ENCODE data around the gene SCAMP4. TPM values are rescaled to one million over a fixed set of nuclear protein-coding genes. Genes with fewer than 3 reads are reported as not detected.
A peak's percentile ranks its signal among the peaks of the same experiment; 100 is the strongest.

SCAMP4 gene
- total and polyA plus RNA-seq, 9 of the 15 experiments (the other 6 are each of a cell fraction or from before 2014, with no cell fraction given): 0.81 to 45.9 (median 12.8) TPM

DNA sequence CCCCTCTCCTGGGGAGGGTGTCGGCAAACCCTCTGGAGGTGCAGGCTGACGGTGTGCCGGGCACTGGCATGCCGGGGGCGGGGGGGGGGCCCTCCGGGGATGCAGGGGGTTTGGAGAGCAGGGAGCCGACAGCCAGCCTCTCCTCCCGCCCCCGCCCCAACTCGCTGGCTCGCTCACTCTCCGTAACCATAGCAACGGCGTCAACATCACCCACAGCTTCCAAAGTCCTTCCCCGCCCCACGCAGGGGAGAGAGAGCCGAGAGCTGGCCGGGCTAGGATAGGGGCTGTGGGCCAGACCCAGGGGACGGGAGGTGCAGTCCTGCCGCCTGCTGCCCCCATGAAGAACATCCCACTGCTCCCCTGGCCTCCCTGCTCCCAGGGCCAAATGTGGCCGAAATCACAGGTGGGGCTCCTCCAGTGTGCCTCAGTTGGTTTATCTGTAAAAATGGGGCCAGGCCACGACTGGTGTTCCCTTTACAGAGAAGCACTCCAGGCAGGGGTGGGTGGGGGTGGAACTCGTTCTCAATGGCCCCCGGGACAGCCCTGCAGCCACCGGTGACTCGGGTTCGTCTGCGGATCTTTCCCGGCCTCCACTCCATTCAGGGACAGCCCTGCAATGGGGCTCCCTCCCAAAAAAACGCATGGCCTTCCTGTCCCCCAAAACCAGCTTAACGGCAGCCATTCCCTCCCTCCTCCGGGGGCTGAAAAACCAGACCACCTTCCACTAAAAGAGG is 45.0 kb upstream of the SCAMP4 start (continued):
- TF ChIP-seq, protein P1, sequence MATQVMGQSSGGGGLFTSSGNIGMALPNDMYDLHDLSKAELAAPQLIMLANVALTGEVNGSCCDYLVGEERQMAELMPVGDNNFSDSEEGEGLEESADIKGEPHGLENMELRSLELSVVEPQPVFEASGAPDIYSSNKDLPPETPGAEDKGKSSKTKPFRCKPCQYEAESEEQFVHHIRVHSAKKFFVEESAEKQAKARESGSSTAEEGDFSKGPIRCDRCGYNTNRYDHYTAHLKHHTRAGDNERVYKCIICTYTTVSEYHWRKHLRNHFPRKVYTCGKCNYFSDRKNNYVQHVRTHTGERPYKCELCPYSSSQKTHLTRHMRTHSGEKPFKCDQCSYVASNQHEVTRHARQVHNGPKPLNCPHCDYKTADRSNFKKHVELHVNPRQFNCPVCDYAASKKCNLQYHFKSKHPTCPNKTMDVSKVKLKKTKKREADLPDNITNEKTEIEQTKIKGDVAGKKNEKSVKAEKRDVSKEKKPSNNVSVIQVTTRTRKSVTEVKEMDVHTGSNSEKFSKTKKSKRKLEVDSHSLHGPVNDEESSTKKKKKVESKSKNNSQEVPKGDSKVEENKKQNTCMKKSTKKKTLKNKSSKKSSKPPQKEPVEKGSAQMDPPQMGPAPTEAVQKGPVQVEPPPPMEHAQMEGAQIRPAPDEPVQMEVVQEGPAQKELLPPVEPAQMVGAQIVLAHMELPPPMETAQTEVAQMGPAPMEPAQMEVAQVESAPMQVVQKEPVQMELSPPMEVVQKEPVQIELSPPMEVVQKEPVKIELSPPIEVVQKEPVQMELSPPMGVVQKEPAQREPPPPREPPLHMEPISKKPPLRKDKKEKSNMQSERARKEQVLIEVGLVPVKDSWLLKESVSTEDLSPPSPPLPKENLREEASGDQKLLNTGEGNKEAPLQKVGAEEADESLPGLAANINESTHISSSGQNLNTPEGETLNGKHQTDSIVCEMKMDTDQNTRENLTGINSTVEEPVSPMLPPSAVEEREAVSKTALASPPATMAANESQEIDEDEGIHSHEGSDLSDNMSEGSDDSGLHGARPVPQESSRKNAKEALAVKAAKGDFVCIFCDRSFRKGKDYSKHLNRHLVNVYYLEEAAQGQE (IDR thresholded peaks at IDR 0.05; ENCODE audit: borderline replicate concordance): no peak
- TF ChIP-seq, protein P1 (CRISPR knock-in tag; IDR thresholded peaks at IDR 0.05; ENCODE audit: low read depth): no peak
- no peak for TF ChIP-seq RBM22 (IDR thresholded peaks at IDR 0.05; ENCODE audit: low read depth, low read length, poor library complexity, severe bottlenecking)
- TF ChIP-seq NRF1 (conservative IDR thresholded peaks at IDR 0.05 in 1 of 2, IDR thresholded peaks at IDR 0.05 in 1 of 2): no peak; a peak in 1 of 4 replicates
- TF ChIP-seq, protein P2, sequence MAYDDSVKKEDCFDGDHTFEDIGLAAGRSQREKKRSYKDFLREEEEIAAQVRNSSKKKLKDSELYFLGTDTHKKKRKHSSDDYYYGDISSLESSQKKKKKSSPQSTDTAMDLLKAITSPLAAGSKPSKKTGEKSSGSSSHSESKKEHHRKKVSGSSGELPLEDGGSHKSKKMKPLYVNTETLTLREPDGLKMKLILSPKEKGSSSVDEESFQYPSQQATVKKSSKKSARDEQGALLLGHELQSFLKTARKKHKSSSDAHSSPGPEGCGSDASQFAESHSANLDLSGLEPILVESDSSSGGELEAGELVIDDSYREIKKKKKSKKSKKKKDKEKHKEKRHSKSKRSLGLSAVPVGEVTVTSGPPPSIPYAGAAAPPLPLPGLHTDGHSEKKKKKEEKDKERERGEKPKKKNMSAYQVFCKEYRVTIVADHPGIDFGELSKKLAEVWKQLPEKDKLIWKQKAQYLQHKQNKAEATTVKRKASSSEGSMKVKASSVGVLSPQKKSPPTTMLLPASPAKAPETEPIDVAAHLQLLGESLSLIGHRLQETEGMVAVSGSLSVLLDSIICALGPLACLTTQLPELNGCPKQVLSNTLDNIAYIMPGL (CRISPR knock-in tag; IDR thresholded peaks at IDR 0.05): no peak
- TF ChIP-seq, protein P3, sequence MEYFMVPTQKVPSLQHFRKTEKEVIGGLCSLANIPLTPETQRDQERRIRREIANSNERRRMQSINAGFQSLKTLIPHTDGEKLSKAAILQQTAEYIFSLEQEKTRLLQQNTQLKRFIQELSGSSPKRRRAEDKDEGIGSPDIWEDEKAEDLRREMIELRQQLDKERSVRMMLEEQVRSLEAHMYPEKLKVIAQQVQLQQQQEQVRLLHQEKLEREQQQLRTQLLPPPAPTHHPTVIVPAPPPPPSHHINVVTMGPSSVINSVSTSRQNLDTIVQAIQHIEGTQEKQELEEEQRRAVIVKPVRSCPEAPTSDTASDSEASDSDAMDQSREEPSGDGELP (CRISPR knock-in tag; IDR thresholded peaks at IDR 0.05; ENCODE audit: borderline replicate concordance): peak; percentile 30; the same call in 1 of the 2 replicates
- TF ChIP-seq RBM15 (IDR thresholded peaks at IDR 0.05; ENCODE audit: insufficient read depth, low read length): no peak
- TF ChIP-seq GTF2A2 (tag; IDR thresholded peaks at IDR 0.05): no peak
- TF ChIP-seq, protein P4, sequence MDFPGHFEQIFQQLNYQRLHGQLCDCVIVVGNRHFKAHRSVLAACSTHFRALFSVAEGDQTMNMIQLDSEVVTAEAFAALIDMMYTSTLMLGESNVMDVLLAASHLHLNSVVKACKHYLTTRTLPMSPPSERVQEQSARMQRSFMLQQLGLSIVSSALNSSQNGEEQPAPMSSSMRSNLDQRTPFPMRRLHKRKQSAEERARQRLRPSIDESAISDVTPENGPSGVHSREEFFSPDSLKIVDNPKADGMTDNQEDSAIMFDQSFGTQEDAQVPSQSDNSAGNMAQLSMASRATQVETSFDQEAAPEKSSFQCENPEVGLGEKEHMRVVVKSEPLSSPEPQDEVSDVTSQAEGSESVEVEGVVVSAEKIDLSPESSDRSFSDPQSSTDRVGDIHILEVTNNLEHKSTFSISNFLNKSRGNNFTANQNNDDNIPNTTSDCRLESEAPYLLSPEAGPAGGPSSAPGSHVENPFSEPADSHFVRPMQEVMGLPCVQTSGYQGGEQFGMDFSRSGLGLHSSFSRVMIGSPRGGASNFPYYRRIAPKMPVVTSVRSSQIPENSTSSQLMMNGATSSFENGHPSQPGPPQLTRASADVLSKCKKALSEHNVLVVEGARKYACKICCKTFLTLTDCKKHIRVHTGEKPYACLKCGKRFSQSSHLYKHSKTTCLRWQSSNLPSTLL (IDR thresholded peaks at IDR 0.05): no peak
- TF ChIP-seq ZNF121 (CRISPR knock-in tag; conservative IDR thresholded peaks at IDR 0.05): no peak
- TF ChIP-seq GATAD2B (IDR thresholded peaks at IDR 0.05; ENCODE audit: borderline replicate concordance): no peak
- TF ChIP-seq HNRNPH1 (optimal IDR thresholded peaks at IDR 0.05; ENCODE audit: low read depth, low read length): no peak
- TF ChIP-seq CBFA2T2 (conservative IDR thresholded peaks at IDR 0.05): 0 out of 2 replicates have a peak, but pooled peaks have one; percentile 1
- TF ChIP-seq PYGO2 (tag; IDR thresholded peaks at IDR 0.05): no peak

Measured in K562 (cell line).